Amniotic epithelial cell (primary cell): ENCODE data around the gene PODXL2.

Experiments used
- DNase-seq: peaks from one replicate; pipeline ENCODE4 v3.0.0-alpha.2; 2010; ENCODE audit warnings: low read depth

The PODXL2 gene

GRCh38 chr3:127708837-127709236, 79.9 kb downstream of the PODXL2 start:
- DNase-seq = no peak

GRCh38 chr3:127709320-127710060, 80.5 kb downstream of the PODXL2 start:
- DNase-seq = no peak

GRCh38 chr3:127710155-127710941, 81.4 kb downstream of the PODXL2 start:
- DNase-seq = no peak

GRCh38 chr3:127711021-127711695, 82.2 kb downstream of the PODXL2 start:
- DNase-seq = no peak

GRCh38 chr3:127711896-127712295, 82.9 kb downstream of the PODXL2 start:
- DNase-seq = no peak

- DNase-seq = no peak
Measured at GRCh38 chr3:127712461-127712860, 83.5 kb downstream of the PODXL2 start.

GRCh38 chr3:127712881-127713771, 84.1 kb downstream of the PODXL2 start:
- no peak for DNase-seq

GRCh38 chr3:127714125-127714571, 85.2 kb downstream of the PODXL2 start:
- no peak for DNase-seq

- DNase-seq = no peak
Measured at GRCh38 chr3:127714866-127715265, 85.9 kb downstream of the PODXL2 start.

- no peak for DNase-seq
Measured at GRCh38 chr3:127715532-127715931, 86.5 kb downstream of the PODXL2 start.

GRCh38 chr3:127716384-127716783, 87.4 kb downstream of the PODXL2 start:
- DNase-seq = no peak

GRCh38 chr3:127717357-127718244, 88.6 kb downstream of the PODXL2 start:
- no peak for DNase-seq

GRCh38 chr3:127718245-127718915, 89.4 kb downstream of the PODXL2 start:
- DNase-seq = no peak

- DNase-seq = no peak
Measured at GRCh38 chr3:127718916-127719290, 89.9 kb downstream of the PODXL2 start.

GRCh38 chr3:127719369-127719768, 90.4 kb downstream of the PODXL2 start:
- DNase-seq = no peak

- no peak for DNase-seq
Measured at GRCh38 chr3:127720161-127720823, 91.3 kb downstream of the PODXL2 start.

GRCh38 chr3:127720985-127721935, 92.3 kb downstream of the PODXL2 start:
- no peak for DNase-seq

GRCh38 chr3:127722091-127722784, 93.3 kb downstream of the PODXL2 start:
- DNase-seq = no peak
